Measurements from ENCODE around the gene PDE6B.

- TF ChIP-seq POLR2A (IDR thresholded peaks at IDR 0.05; ENCODE audit: low read length) (no peak), GATA1 (IDR thresholded peaks at IDR 0.05; ENCODE audit: low read depth, low read length) (no peak)
These were observed 88.7 kb downstream of the PDE6B start for GRCh38 chr4:714087-714486.

Data from erythroblast (primary cell).